ACHN (cell line): ENCODE measurements around the gene PGS1.

Source experiments
- DNase-seq: peaks from one replicate; pipeline ENCODE4 v3.0.0-alpha.2; 2015
- in situ Hi-C: cut with HindIII; loops from 2 replicates; pipeline ENCODE4 v1.10.0; 2017; ENCODE audit warnings: low sequenced_read_pairs, low pct_ligation_motif_present, low pct_unique_long_range_greater_than_20kb

Gene PGS1

DNA sequence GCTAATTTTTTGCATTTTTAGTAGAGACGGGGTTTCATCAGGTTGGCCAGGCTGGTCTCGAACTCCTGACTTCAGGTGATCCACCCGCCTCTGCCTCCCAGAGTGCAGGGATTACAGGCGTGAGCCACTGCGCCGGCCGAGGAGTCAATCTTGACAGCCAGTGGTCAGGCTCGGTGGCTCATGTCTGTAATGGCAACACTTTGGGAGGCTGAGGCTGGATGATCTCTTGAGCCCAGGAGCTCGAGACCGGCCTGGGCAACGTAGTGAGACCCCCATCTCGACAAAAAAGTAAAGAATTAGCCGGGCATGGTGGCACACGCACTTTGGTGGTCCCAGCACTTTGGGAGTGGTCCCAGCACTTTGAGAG lies 608 bp upstream of the PGS1 start:
- in situ Hi-C loops, result no loop called here
- DNase-seq, result no peak

DNA sequence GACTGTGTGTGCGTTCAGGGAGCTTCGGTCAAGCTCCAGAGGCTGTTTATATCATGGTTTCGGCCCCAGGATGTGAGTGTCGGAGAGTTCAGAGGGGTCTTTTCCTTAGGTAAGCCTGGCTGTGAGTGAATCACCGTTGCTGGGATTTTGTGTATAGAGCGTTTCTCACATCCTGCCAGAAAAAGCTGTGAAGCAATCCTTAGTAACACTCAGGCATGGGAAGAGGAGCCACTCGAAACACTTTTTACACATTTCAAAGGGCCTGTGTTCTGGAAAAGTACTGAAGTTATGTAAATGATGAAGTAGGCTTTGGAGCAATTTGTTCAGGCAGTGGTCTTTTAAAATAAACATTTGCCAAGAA lies 662 bp downstream of the PGS1 start:
- peak; percentile 81 for DNase-seq
- in situ Hi-C loops, result no loop called here

DNA sequence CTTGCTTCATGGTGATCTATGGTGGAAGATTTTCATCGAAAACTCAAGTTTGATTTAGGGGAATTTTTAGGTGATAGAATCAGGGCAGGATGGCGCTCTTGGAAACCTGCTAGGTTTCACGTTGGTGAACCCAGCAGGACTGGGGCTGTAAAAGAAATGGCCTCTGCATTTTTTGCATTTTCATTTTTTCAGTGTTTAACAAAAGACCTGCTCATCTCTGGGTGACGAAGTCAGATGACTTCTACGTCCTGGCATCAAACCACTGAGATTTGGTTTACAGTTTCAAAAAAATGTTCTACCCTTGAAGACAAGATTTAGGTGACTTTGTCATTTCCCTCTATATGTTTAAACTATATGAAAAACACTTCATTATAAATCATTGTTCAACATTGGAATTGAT lies 1.9 kb downstream of the PGS1 start:
- in situ Hi-C loops, result no loop called here
- no peak for DNase-seq

DNA sequence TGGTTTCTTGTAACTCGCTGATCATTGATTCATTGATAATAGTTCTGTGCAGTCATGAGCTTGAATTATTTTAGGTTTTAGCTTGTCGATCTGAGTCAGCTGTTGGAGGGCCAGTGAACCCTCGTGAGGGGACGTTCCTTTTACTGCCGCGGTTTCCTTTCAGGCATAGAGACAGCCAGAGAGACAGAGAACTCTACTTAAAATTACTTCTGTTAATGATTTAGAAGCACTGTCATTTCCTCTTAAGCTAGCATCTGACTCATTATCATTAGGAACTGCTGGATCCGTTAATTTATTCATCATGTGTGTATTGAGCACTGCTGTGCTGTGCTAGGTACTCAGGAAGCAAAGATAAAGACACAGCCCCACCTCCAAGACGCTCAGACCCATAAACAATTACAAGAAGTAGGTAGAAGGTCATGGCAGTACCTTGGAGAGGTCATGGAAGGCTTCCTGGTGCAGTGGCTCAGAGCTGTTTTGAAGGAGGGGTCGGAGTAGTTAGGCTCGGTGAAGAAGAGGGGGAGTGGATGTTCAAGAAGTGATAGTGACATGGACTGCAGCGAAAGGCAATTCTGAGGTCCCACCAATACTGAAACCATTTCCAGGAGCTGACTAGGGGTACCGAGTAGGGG lies 3.3 kb downstream of the PGS1 start:
- peak; percentile 59 for DNase-seq
- in situ Hi-C loops, result no loop called here

DNA sequence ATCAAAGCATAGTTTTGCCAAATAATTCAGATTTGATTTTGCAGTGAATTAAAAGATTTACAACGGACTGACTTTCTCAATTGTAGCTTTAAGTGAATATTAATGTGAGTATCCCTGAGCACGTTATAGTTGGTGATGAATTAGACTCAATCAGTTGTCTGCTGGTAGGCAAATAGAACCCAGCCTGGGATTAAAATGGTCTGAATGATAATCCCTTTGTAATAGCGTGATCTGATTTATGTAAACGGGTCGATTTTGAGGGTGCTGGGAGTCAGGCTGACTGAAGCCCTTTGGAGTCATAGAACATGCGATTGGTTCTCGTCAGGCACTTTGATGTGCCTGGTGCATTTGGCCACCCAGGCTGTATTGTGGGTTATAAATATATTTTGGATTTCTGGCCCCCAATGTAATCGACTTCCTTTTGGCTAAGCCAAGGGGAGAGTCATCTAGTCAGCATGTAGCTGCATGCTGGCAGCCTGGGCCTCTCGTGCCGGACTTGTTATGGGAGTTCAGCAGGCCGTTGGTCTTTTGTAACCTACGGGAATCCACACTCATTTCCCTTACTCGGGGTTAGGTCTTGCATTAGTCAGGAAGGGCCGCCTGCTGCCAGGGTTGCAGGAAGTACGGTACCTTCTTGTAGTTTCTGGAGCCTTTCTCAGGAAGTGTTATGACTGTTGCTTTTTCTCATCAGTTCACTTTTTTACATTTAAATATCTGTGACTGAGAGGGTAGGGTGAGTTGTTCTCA lies 5.4 kb downstream of the PGS1 start:
- peak; percentile 78 for DNase-seq
- in situ Hi-C loops, result no loop called here

DNA sequence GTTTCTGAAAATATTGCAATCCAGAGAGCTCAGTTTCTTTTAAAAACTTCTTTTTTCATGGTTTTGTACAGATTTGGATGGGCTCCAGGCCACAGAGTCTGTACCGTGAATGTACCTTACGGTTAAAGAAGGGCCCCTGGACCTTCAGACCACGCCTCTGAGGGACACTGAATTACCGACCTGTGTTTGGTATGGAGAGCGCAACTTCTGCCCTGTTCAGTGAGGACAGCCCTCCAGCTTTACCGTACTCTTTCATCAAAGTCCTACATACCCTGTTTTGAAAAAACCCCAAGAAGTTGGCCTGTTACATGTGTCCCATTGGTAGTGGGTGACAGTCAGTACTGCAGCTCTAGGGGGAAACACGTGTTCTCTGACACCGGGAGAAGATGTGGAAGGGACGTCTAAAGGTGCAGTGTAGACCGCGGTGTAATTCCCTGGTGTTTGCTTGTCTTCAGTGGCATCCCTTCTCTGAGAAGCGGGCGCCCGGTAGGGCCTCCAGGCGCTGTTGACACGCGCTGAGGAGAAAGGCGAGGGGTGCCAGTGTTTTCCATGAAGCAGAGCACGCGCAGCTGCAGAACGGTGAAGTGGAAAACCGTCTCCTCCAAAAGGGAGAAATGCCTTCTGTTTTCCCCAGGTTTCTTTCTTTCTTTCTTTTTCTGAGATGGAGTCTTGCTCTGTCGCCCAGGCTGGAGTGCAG lies 6.2 kb downstream of the PGS1 start:
- no peak for DNase-seq
- in situ Hi-C loops, result no loop called here

DNA sequence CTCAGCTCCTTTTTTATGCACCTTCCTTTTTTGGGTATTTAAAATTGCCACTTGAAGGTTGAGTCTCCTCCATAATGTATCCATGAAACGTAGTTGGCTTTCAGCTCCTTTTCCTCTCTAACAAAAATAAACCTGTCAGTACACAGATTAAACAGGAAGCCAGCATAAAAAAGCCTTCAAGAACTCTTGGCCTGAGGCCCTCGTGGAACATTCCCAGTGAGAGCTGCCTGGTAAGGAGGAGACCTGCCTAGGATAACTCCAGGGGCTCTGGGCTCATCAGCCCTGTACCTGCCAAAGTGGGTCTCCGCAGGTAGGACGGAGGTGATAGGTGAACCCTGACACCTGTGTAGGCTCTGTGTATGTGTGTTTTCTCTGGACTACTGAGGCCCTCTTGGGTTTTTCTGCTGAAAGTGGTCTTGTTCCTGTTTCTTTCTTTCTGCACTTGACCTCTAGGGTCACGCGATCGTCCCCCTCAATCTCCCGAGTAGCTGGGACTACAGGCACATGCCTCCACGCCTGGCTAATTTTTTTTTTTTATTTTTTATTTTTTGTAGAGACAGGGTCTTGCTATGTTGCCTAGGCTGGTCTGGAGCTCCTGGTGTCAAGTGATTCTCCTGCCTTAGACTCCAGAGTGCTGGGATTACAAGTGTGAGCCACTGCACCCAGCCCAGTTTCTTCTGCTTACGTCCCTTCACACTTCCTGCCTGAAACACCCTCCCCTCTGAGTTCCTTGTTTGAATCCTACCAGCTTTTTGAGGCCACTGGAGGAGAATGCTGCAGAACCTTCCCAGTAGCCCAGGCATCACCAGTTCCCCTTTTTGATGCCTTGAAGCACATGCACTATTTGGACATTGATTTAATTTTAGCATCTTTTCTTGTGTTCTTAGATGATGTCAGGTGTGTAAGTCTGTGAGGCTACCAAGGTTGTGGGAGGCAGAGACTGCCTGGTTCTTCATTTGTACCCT lies 9.8 kb downstream of the PGS1 start:
- in situ Hi-C loops, result no loop called here
- no peak for DNase-seq

DNA sequence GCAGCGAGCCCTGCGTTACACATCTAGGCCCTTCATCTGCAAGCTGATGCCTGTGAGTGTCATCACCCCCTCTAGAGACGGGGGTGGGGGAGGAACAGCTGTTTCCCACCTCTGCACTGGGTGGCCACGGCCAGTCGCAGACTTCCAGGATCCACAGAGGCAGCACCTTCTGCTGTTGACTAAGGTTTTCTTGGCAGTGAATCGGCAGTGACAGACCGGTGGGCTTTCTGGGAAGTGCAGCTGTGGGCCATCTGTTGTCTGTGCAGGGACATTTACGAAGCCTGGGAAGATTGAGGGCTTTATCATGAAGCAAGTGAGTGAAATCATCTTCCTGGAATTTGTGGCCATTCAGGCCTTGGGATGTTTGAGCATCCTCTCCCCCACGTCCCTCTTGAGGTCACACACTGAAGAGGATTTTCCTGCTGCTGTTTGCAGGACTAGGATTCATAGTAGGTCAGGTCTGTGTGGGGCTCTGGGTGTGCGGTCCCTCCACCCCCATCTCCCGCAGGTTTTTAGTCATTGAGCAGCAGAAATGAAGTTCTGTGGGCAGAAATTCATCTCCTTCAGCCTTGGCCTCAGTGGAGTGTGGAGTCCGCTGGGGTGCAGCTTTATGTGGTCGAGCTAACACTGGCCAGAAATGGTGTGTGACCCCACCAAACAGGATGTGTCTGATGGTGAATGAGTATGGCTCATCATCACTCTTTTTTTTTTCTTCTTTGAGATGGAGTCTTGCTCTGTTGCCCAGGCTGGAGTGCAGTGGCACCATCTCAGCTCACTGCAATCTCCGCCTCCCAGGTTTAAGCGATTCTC lies 12.0 kb downstream of the PGS1 start:
- in situ Hi-C loops, result no loop called here
- peak; percentile 94 for DNase-seq

DNA sequence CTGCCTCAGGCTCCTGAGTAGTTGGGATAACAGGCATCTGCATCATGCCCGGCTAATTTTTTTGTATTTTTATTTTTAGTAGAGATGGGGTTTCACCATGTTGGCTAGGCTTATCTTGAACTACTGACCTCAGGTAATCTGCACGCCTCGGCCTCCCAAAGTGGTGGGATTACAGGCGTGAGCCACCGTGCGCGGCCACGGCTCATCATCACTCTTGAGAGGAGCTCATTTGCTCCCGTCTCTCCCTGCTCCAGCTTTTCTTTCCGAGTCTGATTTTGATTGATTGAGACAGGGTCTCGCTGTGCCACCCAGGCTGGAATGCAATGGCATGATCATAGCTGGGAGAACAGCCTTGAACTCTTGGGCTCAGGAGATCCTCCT lies 12.6 kb downstream of the PGS1 start:
- in situ Hi-C loops, result no loop called here
- no peak for DNase-seq

DNA sequence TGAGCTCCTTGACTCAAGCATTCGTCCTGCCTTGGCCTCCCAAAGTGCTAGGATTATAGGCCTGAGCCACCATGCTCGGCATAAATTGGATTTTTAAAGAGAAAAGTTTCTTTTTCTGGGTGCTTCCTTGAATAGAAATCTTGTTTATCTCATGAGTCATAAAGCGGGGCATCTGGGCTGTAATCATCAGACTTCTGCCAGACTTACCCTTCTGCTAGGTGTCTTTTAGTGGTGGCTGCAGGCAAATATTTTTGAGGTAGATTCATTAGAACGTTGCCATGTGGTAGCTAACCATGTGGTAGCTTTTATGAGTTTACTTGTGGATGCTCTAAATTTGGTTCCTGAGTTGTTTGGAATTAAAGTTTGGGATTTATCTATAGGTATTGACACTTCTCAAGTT lies 13.4 kb downstream of the PGS1 start:
- DNase-seq, result peak; percentile 42

DNA sequence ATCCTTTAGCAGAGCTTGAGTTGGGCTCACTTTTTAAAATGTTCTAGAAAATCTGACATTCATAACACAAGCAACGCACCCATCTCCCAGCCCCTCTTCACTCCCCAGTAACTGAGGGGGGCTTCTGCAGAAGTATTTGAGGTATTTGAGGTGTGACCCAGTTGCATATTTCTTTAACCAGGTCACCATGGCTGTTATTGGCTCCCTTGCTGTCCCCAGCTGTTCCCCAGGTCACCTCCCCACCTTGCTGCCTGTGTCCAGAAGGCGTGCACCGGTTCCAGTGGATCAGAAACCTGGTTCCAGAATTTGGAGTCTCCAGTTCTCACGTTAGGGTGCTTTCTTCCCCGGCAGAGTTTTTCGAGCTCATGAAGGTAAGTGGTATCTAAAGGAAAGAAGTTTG lies 13.8 kb downstream of the PGS1 start:
- no peak for DNase-seq
- in situ Hi-C loops, result no loop called here

More for the DNA sequence above, 13.4 kb downstream of the PGS1 start:
- in situ Hi-C loops, result no loop called here

DNA sequence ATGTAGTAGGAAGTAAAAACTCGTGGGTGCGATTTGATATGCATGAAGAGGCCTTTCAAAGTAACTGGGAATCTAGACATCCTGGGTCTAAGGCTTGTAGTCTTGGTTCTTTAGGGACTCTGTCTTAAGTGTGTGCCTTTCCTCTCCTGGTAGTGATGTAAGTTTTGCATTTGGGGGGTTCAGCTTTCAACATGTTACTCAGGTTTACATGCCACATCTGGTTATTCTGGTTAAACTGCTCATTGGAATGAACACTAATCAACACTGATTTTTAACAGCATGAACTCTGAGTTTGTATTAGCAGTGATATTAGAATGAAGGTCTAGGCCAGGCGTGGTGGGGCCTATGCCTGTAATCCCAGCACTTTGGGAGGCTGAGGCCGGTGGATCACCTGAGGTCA lies 15.1 kb downstream of the PGS1 start:
- DNase-seq, result no peak
- in situ Hi-C loops, result no loop called here

DNA sequence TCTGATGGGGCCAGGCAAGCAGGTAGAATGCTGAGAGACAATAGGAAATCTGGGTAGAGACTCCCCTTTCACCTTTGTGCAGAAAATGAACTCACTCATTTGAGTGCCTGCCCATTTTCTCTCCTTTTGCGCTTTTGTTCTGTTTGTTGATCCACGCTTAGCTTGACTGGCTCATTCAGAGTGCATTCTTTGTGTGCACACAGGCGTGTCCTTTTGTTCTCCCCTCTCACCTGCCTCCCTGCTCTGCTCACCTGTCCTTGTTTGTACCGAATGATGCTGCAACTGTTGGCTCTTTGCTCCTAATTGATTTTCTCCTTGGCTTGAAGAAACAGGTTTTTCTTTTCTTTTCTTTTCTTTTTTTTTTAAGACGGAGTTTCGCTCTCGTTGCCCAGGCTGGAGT lies 15.8 kb downstream of the PGS1 start:
- DNase-seq, result no peak
- in situ Hi-C loops, result no loop called here

DNA sequence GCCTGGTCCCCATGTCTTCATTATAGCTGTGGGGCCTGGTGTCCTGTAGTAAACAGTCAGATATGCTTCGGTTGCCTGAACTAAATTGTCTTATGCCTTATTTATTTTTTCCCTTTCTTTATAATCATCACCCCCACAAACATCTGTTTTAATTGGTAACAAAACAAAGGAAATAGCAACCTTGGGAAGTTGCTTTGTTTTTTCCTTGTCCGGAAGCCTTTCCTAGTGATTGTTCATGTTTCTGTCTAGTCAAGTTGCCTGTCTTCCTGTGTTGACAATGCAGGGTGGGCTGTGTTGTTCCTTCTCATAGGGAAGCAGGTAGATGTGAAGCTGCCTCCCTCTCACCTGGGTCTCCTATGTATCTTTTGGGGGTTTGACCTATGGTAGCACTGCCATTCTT lies 16.7 kb downstream of the PGS1 start:
- no peak for DNase-seq
- in situ Hi-C loops, result no loop called here

DNA sequence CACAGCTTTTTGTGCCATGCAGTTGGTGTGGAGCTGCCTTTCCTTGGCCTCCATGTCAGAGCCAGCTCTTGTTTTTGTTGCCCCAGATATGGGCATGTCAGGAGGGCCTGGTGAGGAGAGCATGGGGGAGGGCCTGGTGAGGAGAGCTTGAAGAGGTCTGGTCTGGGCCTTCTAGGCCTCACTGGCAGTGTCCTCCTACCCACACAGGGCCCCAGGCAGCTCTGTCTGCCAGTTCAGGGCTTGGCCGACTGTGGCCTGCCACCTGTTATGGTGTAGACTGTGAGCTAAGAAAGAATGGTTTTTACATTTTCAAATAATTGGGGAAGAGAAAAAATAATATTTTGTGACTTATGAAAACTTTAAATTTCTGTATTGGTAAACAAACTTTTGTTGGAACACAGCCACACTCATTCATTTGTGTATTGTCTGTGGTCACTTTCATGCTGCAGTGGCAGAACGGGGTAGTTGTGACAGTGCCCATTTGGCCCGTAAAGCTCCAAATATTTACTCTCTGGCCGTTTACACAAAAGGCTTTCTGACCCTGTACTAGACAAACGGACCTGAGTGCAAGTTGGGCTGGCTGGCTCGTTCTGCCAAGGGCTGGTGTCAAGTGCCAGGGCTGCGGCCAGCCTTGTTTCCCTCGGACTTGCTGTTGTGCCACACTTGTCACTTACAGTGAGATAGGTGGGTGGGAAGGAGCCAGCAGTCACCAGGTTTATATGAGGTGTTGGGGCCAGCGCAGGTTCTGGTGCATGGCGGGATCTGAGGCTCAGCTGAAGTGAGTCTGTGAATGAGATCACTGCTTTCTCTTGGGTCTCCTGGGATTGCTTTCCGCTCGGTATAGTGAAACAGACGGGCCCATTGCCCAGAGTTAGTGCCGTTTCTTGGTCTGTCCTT lies 18.2 kb downstream of the PGS1 start:
- no peak for DNase-seq
- in situ Hi-C loops, result no loop called here

DNA sequence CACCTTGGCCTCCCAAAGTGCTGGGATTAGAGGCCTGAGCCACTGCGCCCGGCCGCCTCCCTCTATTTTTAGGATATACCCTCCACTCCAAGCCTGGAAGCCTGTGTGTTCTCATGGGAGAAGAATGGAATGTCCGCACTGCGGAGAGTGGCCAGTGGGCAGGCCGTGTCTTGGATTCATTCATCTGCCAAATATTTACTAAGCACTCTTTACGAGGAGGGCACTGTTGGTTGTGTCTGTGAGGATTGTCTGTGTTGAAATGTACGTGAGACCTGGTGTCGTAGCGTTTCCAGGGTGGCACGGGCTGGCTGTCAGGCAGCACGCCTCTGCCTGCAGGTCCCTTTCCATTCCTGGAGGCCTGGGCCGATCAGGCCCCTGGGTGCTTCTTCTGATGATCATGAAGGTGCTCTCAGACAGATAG lies 19.2 kb downstream of the PGS1 start:
- DNase-seq, result no peak
- in situ Hi-C loops, result no loop called here

DNA sequence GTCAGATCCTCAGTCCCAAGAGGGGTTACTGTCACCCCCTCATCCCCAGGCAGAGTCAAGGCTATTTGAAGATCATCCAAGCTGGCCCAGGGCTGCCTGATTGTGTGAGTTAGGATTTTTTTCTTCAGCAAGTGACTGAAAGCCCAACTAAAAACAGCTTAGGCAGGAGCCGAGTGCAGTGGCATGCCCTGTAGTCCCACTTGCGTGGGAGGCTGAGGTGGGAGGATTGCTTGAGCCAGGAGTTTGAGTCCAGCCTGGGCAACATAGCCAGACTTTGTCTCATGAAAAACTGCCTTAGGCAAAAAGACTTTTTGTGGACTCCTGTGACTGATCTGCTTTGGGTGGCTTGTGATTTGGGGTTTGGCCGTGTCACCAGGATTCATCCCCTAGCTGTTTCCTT lies 19.9 kb downstream of the PGS1 start:
- in situ Hi-C loops, result no loop called here
- DNase-seq, result no peak
